ENCODE data around the gene WAPL.
"Not testable (repeated sequence)": the region's sequence is repeated elsewhere in the genome, so short reads cannot be mapped to it uniquely, and the experiment has no call there.

Gene WAPL

DNA sequence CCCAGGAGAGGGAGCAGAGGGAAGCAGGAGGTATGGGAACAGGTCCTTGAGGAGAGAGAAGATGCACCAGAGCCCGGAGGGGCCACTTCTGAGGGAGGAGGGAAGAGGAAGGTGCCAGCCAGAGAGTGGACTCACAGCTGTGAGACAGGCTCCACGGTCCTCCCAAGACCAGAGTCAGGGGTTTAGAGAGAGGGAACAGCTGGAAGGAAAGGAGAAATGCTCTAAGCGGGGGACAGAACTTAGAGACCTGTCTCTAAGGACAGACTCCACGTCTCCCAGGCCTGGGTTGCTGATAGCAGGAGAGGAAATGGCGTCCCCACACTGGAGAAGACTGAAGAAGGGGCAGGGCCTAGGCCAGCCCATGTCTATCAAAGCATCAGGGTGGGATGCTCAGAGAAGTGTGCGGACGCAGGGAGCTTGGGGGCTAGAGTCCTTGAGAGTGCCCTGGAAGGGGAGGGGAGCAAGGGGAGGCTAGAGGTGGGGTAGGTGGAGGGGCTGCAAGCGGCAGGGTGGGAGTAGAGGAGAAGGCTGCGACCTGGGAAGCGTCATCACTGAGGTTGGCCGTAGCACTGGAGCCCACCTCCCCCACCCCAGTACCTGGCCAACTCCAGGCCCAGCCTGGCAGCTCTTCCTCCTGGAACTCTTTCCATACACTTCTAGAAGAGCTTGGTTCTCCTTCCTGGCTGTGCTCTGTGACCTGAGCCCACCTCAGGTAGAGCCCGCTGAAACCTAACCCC lies 129.4 kb downstream of the WAPL start:
- no peak overlapping the region for H3K4me2 ChIP-seq (ENCODE audit: low read length)
- no peak overlapping the region for H3K27ac ChIP-seq
- H3K4me3 ChIP-seq (ENCODE audit: low read depth, low read length): no peak overlapping the region
- no peaks in the 10 kb centered on the region for H3K27me3 ChIP-seq (ENCODE audit: control insufficient read depth, insufficient read depth, low read length)
- no peaks in the 10 kb centered on the region for H3K36me3 ChIP-seq (ENCODE audit: control insufficient read depth, insufficient read depth, low read length)
- peaks cover 4% of the 10 kb centered on the region for H3K4me1 ChIP-seq
- no peak overlapping the region for H3K9ac ChIP-seq
- H2AFZ ChIP-seq: no peak overlapping the region
- H3K79me2 ChIP-seq: no peaks in the 10 kb centered on the region
- TF ChIP-seq, protein P1, sequence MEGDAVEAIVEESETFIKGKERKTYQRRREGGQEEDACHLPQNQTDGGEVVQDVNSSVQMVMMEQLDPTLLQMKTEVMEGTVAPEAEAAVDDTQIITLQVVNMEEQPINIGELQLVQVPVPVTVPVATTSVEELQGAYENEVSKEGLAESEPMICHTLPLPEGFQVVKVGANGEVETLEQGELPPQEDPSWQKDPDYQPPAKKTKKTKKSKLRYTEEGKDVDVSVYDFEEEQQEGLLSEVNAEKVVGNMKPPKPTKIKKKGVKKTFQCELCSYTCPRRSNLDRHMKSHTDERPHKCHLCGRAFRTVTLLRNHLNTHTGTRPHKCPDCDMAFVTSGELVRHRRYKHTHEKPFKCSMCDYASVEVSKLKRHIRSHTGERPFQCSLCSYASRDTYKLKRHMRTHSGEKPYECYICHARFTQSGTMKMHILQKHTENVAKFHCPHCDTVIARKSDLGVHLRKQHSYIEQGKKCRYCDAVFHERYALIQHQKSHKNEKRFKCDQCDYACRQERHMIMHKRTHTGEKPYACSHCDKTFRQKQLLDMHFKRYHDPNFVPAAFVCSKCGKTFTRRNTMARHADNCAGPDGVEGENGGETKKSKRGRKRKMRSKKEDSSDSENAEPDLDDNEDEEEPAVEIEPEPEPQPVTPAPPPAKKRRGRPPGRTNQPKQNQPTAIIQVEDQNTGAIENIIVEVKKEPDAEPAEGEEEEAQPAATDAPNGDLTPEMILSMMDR (IDR thresholded peaks at IDR 0.05): no peak
- no peaks in the 10 kb centered on the region for H3K9me3 ChIP-seq (ENCODE audit: control insufficient read depth, low read length)

DNA sequence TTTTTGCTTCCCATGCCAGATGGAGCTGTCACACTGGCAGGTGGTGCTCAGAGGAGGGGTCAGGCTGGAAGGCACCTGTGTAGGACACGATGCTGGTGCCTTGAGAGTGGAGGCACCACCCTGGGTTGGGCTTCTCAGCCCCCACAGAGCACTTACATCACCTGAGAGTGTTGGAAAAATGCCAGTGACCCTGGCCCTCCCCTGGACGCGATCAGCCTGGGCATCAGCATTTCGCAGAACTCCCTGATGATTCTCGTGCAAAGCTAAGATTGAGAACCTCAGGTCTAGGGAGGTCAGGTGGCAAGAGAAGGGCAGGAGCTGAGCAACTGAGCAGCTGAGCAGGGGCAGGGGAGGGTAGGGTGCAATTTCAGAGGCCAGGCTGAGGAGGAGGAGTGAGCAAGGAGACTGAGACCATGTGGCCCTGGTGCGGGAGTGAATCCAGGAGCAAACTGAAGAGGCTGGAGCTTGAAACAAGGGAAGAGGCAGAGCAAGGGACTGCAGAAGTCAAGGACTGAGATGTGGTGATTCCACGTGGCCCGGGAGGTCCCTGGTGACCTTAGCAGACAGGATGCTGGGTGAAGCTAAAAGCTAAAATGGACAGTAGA lies 130.3 kb downstream of the WAPL start:
- peaks cover 4% of the 10 kb centered on the region for H3K4me1 ChIP-seq
- TF ChIP-seq, protein P1 (IDR thresholded peaks at IDR 0.05): no peak
- no peaks in the 10 kb centered on the region for H3K36me3 ChIP-seq (ENCODE audit: control insufficient read depth, insufficient read depth, low read length)
- H3K4me2 ChIP-seq (ENCODE audit: low read length): no peak overlapping the region
- H2AFZ ChIP-seq: no peak overlapping the region
- no peaks in the 10 kb centered on the region for H3K9me3 ChIP-seq (ENCODE audit: control insufficient read depth, low read length)
- no peaks in the 10 kb centered on the region for H3K27me3 ChIP-seq (ENCODE audit: control insufficient read depth, insufficient read depth, low read length)
- no peak overlapping the region for H3K9ac ChIP-seq
- no peak overlapping the region for H3K4me3 ChIP-seq (ENCODE audit: low read depth, low read length)
- no peaks in the 10 kb centered on the region for H3K79me2 ChIP-seq
- H3K27ac ChIP-seq: no peak overlapping the region

DNA sequence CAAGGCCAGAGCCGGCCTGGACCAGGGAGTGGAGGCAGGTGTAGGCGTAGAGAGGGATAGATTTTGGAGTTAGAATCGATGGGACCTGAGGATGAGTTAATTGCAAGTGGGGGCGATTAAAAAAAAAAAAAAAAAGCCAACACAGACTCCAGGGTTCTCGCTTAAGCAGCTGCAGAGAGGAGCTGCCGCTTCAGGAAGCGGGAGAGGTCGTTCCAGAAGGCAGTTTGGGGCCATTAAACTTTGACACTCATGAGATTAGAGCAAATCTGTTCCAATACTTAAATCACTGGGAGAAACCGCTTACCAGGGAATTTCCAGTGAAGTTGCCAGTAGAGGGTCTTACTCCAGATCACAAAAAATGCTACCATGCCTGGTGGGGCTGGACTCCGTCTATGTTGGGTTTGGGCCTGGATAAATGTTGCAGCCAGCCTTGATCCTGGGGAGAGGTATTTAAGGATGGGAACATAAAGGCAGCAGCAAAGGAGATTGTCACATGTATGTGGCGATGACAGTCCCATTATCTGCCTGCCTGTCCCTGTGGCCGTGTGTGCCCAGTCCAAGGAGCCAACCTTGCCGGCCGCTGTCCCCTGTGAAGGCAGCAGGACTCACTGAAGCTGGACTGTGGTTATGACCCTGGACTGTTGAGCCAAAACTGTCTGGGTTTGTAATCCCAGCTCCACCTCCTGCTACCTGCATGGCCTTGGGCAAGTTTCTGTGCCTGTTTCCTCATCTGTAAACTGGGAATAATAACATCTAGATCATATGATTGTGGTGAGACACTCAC lies 131.1 kb downstream of the WAPL start:
- Histone ChIP-seq H3K9ac (no peak overlapping the region), H3K27ac (no peak overlapping the region), H3K27me3 (ENCODE audit: control insufficient read depth, insufficient read depth, low read length) (no peaks in the 10 kb centered on the region), H3K4me3 (ENCODE audit: low read depth, low read length) (no peak overlapping the region), H3K4me2 (ENCODE audit: low read length) (no peak overlapping the region), H3K36me3 (ENCODE audit: control insufficient read depth, insufficient read depth, low read length) (no peaks in the 10 kb centered on the region), H3K9me3 (ENCODE audit: control insufficient read depth, low read length) (no peaks in the 10 kb centered on the region), H3K79me2 (no peaks in the 10 kb centered on the region), H3K4me1 (peaks cover 4% of the 10 kb centered on the region), H2AFZ (no peak overlapping the region)
- TF ChIP-seq, protein P1 (IDR thresholded peaks at IDR 0.05): no peak

DNA sequence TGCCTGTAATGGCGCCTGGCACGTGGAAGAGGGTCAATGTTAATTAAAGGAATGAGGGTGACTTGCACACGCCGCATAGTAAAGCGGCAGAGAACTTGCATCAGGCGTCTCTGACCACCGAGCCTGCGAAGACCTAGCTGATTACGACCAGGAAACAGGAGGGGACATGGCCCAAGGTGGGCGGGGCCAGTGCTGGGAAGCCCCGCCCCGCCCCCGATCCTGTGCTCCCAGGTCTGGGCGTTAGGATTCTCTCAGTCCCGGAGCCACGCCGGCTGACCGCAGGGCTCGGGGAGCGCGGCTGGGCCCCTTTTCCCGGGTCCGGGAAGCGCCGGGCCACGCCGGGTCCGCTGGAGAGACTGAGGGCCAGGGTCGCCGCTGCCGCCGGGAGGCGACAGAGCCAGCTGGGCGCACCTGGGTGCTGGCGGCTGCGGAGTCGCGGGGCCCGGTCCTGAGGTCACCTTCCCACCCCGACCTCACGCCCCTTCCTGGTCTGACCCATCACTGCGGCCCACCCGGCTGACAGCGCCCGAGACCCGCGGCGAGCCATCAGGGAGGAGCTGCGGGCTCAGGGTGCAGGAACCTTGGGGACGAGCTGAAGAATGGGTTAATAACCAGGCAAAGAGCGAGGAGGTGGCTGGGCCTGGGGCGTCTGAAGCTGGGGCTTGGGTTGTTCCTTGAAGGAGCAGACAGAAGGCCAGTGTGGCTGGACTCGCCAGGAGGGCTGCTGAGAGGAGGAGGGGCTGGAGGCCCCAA lies 132.0 kb downstream of the WAPL start:
- peaks cover 4% of the 10 kb centered on the region for H3K4me1 ChIP-seq
- peak overlapping the region; percentile 17 for H3K4me2 ChIP-seq (ENCODE audit: low read length)
- no peak overlapping the region for H3K4me3 ChIP-seq (ENCODE audit: low read depth, low read length)
- H3K9me3 ChIP-seq (ENCODE audit: control insufficient read depth, low read length): no peaks in the 10 kb centered on the region
- no peaks in the 10 kb centered on the region for H3K27me3 ChIP-seq (ENCODE audit: control insufficient read depth, insufficient read depth, low read length)
- no peaks in the 10 kb centered on the region for H3K36me3 ChIP-seq (ENCODE audit: control insufficient read depth, insufficient read depth, low read length)
- no peak overlapping the region for H3K27ac ChIP-seq
- no peaks in the 10 kb centered on the region for H3K79me2 ChIP-seq
- H3K9ac ChIP-seq: no peak overlapping the region
- peak overlapping the region; percentile 70 for H2AFZ ChIP-seq
- TF ChIP-seq, protein P1 (IDR thresholded peaks at IDR 0.05): no peak

DNA sequence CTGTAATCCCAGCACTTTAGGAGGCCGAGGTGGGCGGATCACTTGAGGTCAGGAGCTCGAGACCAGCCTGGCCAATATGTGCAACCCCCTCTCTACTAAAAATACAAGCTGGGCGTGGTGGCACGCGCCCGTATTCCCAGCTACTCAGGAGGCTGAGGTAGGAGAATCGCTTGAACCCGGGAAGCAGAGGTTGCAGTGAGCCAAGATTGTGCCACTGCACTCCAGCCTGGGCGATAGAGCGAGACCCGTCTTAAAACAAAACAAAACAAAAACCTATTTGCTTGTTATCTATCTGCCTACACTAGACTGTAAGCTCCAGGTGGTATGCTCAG lies 132.5 kb downstream of the WAPL start:
- H3K27me3 ChIP-seq (ENCODE audit: control insufficient read depth, insufficient read depth, low read length); H3K4me2 ChIP-seq (ENCODE audit: low read length); H3K9ac ChIP-seq; H3K9me3 ChIP-seq (ENCODE audit: control insufficient read depth, low read length); H3K79me2 ChIP-seq; H3K36me3 ChIP-seq (ENCODE audit: control insufficient read depth, insufficient read depth, low read length); H3K27ac ChIP-seq; H3K4me1 ChIP-seq; H3K4me3 ChIP-seq (ENCODE audit: low read depth, low read length): not testable (repeated sequence)
- H2AFZ ChIP-seq: peak overlapping the region; percentile 70

Data from parathyroid adenoma (tissue), 2 donors.